PFSK-1 (cell line): ENCODE measurements around the gene CALHM1.

Experiments
- POLR2AphosphoS5 ChIP-seq: IDR thresholded peaks from 2 replicates; pipeline ENCODE4 v1.6.1; 2012; ENCODE audit warnings: low read depth, mild to moderate bottlenecking, control low read depth, low read length, moderate library complexity
- REST ChIP-seq, 2 experiments: IDR thresholded peaks; 2 replicates each; pipeline versions ENCODE4 v1.6.1 to v1.8.0; 2011 to 2012; ENCODE audit warnings: low read depth in 2 of 2, low read length in 2 of 2, control low read depth in 1 of 2, inconsistent platforms in 1 of 2, mild to moderate bottlenecking in 1 of 2, moderate library complexity in 1 of 2; ENCODE audit not compliant: insufficient read depth in 1 of 2
- SIN3A ChIP-seq: IDR thresholded peaks from 2 replicates; pipeline ENCODE4 v1.6.1; 2012; ENCODE audit warnings: mild to moderate bottlenecking, low read length, moderate library complexity, borderline replicate concordance; ENCODE audit not compliant: insufficient read depth
- TAF1 ChIP-seq: IDR thresholded peaks from 2 replicates; pipeline ENCODE4 v1.6.1; 2012; ENCODE audit warnings: low read length, control low read depth, borderline replicate concordance; ENCODE audit not compliant: insufficient read depth

- TF ChIP-seq REST (IDR thresholded peaks at IDR 0.05; ENCODE audit: insufficient read depth in 1 of 2, low read depth in 2 of 2, low read length in 2 of 2) (no peak), POLR2AphosphoS5 (no peak), TAF1 (no peak), SIN3A (no peak)
Observed at GRCh38 chr10:103502849-103503660, 44.4 kb upstream of the CALHM1 start.
